Measurements from ENCODE around the gene TMEFF1.

The TMEFF1 gene

GRCh38 chr9:100448266-100448665 lies 24.7 kb upstream of the TMEFF1 start:
- DNase-seq = no peak

GRCh38 chr9:100449420-100449819 lies 23.5 kb upstream of the TMEFF1 start:
- DNase-seq = no peak

GRCh38 chr9:100452894-100453293 lies 20.1 kb upstream of the TMEFF1 start:
- DNase-seq = no peak

- DNase-seq = no peak
Observed at GRCh38 chr9:100455470-100455869, 17.5 kb upstream of the TMEFF1 start.

- DNase-seq = no peak
Observed at GRCh38 chr9:100457517-100457916, 15.4 kb upstream of the TMEFF1 start.

GRCh38 chr9:100459963-100460362 lies 13.0 kb upstream of the TMEFF1 start:
- DNase-seq = no peak

- DNase-seq = no peak
Observed at GRCh38 chr9:100465274-100465673, 7.7 kb upstream of the TMEFF1 start.

- DNase-seq = no peak
Observed at GRCh38 chr9:100465761-100466160, 7.2 kb upstream of the TMEFF1 start.

- DNase-seq = no peak
Observed at GRCh38 chr9:100466171-100466828, 6.6 kb upstream of the TMEFF1 start.

GRCh38 chr9:100466829-100467221 lies 6.1 kb upstream of the TMEFF1 start:
- no peak for DNase-seq

GRCh38 chr9:100468041-100468440 lies 4.9 kb upstream of the TMEFF1 start:
- DNase-seq = no peak

- DNase-seq = no peak
Observed at GRCh38 chr9:100472268-100472667, 681 bp upstream of the TMEFF1 start.

- peak; percentile 19 for DNase-seq
Observed at GRCh38 chr9:100473276-100474081, 530 bp downstream of the TMEFF1 start.

GRCh38 chr9:100474082-100474923 lies 1.4 kb downstream of the TMEFF1 start:
- DNase-seq = no peak

GRCh38 chr9:100474924-100475276 lies 2.0 kb downstream of the TMEFF1 start:
- no peak for DNase-seq

- DNase-seq = no peak
Observed at GRCh38 chr9:100477241-100477640, 4.3 kb downstream of the TMEFF1 start.

- no peak for DNase-seq
Observed at GRCh38 chr9:100478192-100478591, 5.2 kb downstream of the TMEFF1 start.

GRCh38 chr9:100479820-100480219 lies 6.9 kb downstream of the TMEFF1 start:
- DNase-seq = no peak

- no peak for DNase-seq
Observed at GRCh38 chr9:100485196-100485595, 12.2 kb downstream of the TMEFF1 start.

GRCh38 chr9:100486479-100487176 lies 13.7 kb downstream of the TMEFF1 start:
- DNase-seq = no peak

GRCh38 chr9:100488177-100488576 lies 15.2 kb downstream of the TMEFF1 start:
- no peak for DNase-seq

- no peak for DNase-seq
Observed at GRCh38 chr9:100489836-100490235, 16.9 kb downstream of the TMEFF1 start.

- DNase-seq = no peak
Observed at GRCh38 chr9:100492952-100493351, 20.0 kb downstream of the TMEFF1 start.

Measured in NCI-H1436 (cell line).